GM12801 (cell line): ENCODE data around the gene RUFY3.

Experiments used
- CTCF ChIP-seq: IDR thresholded peaks from one replicate; pipeline ENCODE4 v1.5.1; 2011; ENCODE audit warnings: control low read depth; ENCODE audit not compliant: insufficient read length; ENCODE audit errors: extremely low read depth

The RUFY3 gene

GRCh38 chr4:70737409-70737808 lies 15.6 kb downstream of the RUFY3 start:
- no peak for TF ChIP-seq CTCF

- TF ChIP-seq CTCF: no peak
These were observed 18.0 kb downstream of the RUFY3 start for GRCh38 chr4:70739496-70740337.

- TF ChIP-seq CTCF: no peak
These were observed 20.3 kb downstream of the RUFY3 start for GRCh38 chr4:70741867-70742658.

- TF ChIP-seq CTCF: no peak
These were observed 22.0 kb downstream of the RUFY3 start for GRCh38 chr4:70743731-70744130.

- TF ChIP-seq CTCF: no peak
These were observed 24.5 kb downstream of the RUFY3 start for GRCh38 chr4:70746179-70746839.

- no peak for TF ChIP-seq CTCF
These were observed 26.1 kb downstream of the RUFY3 start for GRCh38 chr4:70747874-70748273.

GRCh38 chr4:70749313-70749712 lies 27.5 kb downstream of the RUFY3 start:
- no peak for TF ChIP-seq CTCF
